ENCODE measurements around the gene KRT2. TPM values are rescaled to one million over a fixed set of nuclear protein-coding genes. Genes with fewer than 3 reads are reported as not detected.

Gene KRT2
- total RNA-seq, 4 donors from 2014 or later, result 0.47 to 2.5 TPM; not detected in 2

GRCh38 chr12:52605542-52605941 lies 46.5 kb downstream of the KRT2 start:
- no peak for TF ChIP-seq POLR2A (IDR thresholded peaks at IDR 0.05)
- TF ChIP-seq CTCF (IDR thresholded peaks at IDR 0.05), result no peak
- H3K4me3 ChIP-seq, result no peak overlapping the region
- DNase-seq, result no peak
- no peaks in the 10 kb centered on the region for H3K9me3 ChIP-seq
- no peak overlapping the region for H3K27ac ChIP-seq
- no peaks in the 10 kb centered on the region for H3K27me3 ChIP-seq
- no peaks in the 10 kb centered on the region for H3K4me1 ChIP-seq
- H3K36me3 ChIP-seq, result no peaks in the 10 kb centered on the region

GRCh38 chr12:52604859-52605258 lies 47.2 kb downstream of the KRT2 start:
- H3K27ac ChIP-seq, result no peak overlapping the region
- no peaks in the 10 kb centered on the region for H3K4me1 ChIP-seq
- H3K27me3 ChIP-seq, result no peaks in the 10 kb centered on the region
- no peak for DNase-seq
- TF ChIP-seq POLR2A (IDR thresholded peaks at IDR 0.05) (no peak), CTCF (IDR thresholded peaks at IDR 0.05) (no peak)
- H3K4me3 ChIP-seq, result no peak overlapping the region
- H3K9me3 ChIP-seq, result no peaks in the 10 kb centered on the region
- H3K36me3 ChIP-seq, result no peaks in the 10 kb centered on the region

- Histone ChIP-seq H3K36me3 (no peaks in the 10 kb centered on the region), H3K9me3 (no peaks in the 10 kb centered on the region), H3K27ac (no peak overlapping the region), H3K4me1 (no peaks in the 10 kb centered on the region), H3K27me3 (no peaks in the 10 kb centered on the region), H3K4me3 (no peak overlapping the region)
- no peak for DNase-seq
- TF ChIP-seq POLR2A (IDR thresholded peaks at IDR 0.05), result no peak
- TF ChIP-seq CTCF (IDR thresholded peaks at IDR 0.05), result no peak
Observed at GRCh38 chr12:52603314-52603713, 48.7 kb downstream of the KRT2 start.

GRCh38 chr12:52602552-52602951 lies 49.5 kb downstream of the KRT2 start:
- H3K9me3 ChIP-seq, result no peaks in the 10 kb centered on the region
- TF ChIP-seq POLR2A (IDR thresholded peaks at IDR 0.05), result no peak
- no peak overlapping the region for H3K4me3 ChIP-seq
- DNase-seq, result no peak
- no peaks in the 10 kb centered on the region for H3K27me3 ChIP-seq
- H3K4me1 ChIP-seq, result no peaks in the 10 kb centered on the region
- H3K27ac ChIP-seq, result no peak overlapping the region
- no peaks in the 10 kb centered on the region for H3K36me3 ChIP-seq

GRCh38 chr12:52601671-52602070 lies 50.3 kb downstream of the KRT2 start:
- Histone ChIP-seq H3K4me1 (no peaks in the 10 kb centered on the region), H3K27ac (no peak overlapping the region), H3K36me3 (no peaks in the 10 kb centered on the region), H3K27me3 (no peaks in the 10 kb centered on the region), H3K9me3 (no peaks in the 10 kb centered on the region), H3K4me3 (no peak overlapping the region)
- no peak for TF ChIP-seq POLR2A (IDR thresholded peaks at IDR 0.05)
- TF ChIP-seq CTCF (IDR thresholded peaks at IDR 0.05), result no peak
- DNase-seq, result no peak

GRCh38 chr12:52600941-52601481 lies 51.0 kb downstream of the KRT2 start, which contains the start of gene KRT72:
Gene KRT72, minus strand, starts transcription at chr12:52601463. Its CDS starts 11 bp downstream, at chr12:52601452.
- no peaks in the 10 kb centered on the region for H3K27me3 ChIP-seq
- no peaks in the 10 kb centered on the region for H3K9me3 ChIP-seq
- no peak within 1 kb of the TSS for H3K27ac ChIP-seq
- H3K36me3 ChIP-seq, result no peaks in the 10 kb centered on the region
- TF ChIP-seq POLR2A (IDR thresholded peaks at IDR 0.05) (no peak), CTCF (IDR thresholded peaks at IDR 0.05) (no peak)
- no peak within 1 kb of the TSS for H3K4me3 ChIP-seq
- no peaks in the 10 kb centered on the region for H3K4me1 ChIP-seq
- DNase-seq, result no peak

All from Peyer's patch (tissue), 4 donors.